K562 (cell line): ENCODE data around the gene FARSB. TPM values are rescaled to one million over a fixed set of nuclear protein-coding genes. Genes with fewer than 3 reads are reported as not detected.

Experiments used
- ATAC-seq: fragments of 200-7000 bp; cut with Tn5 transposase; 3 replicates; pipeline ENCODE4 v1.9.1; 2020; ENCODE audit warnings: moderate library complexity
- BruUV-seq: library from RNA; stranded (reverse); fragments of 400-500 nt; replicated peaks from 2 replicates; lab custom pipeline; 2021; lab: Mats Ljungman, UMichigan
- CTCF ChIA-PET: fragments of 300-600 bp; formaldehyde crosslinking; extraction: SDS; loops from one replicate; lab custom pipeline; 2021; ENCODE audit warnings: low intra/inter-chr PET ratio; lab: Yijun Ruan, JAX
- POLR2A ChIA-PET: fragments of 300-600, 350-650 bp; sonication (Branson Sonifier 250); formaldehyde crosslinking; extraction: SDS; loops from one replicate; lab custom pipeline; 2021; ENCODE audit warnings: antibody characterized with exemption, inconsistent platforms; lab: Yijun Ruan, JAX
- DNase-seq, 4 experiments: peaks; one replicate each; pipeline versions ENCODE4 v3.0.0 to v3.0.0-alpha.2; 2011 to 2018; ENCODE audit warnings: low spot score in 3 of 4, mixed read lengths in 3 of 4; ENCODE audit errors: extremely low read depth in 1 of 4
- FAIRE-seq: peaks from 2 replicates; lab custom pipeline; 2011; peaks lifted over from hg19 to GRCh38; lab: Jason Lieb, UNC
- H2AFZ ChIP-seq: 2 replicates; pipeline ENCODE4 v1.6.0; 2011; ENCODE audit warnings: low read depth, low read length, control low read depth, inconsistent platforms
- H3K27ac ChIP-seq: fragments of 200-600 bp; 3 replicates; pipeline ENCODE4 v1.8.0; 2011; ENCODE audit warnings: low read depth, mild to moderate bottlenecking, control low read depth, inconsistent platforms, low read length, moderate library complexity, mixed read lengths; ENCODE audit errors: extremely low read depth
- H3K27me3 ChIP-seq, 2 experiments: fragments of 300-600 bp in 1 of 2; 2 replicates in 1 of 2; 3 replicates in 1 of 2; pipeline versions ENCODE4 v1.6.0 to v1.8.0; 2011; ENCODE audit warnings: inconsistent platforms in 2 of 2, low read length in 2 of 2, mild to moderate bottlenecking in 1 of 2, mixed read lengths in 1 of 2, moderate library complexity in 1 of 2; ENCODE audit not compliant: control insufficient read depth in 2 of 2, insufficient read depth in 2 of 2
- H3K36me3 ChIP-seq: fragments of 300-600 bp; 3 replicates; pipeline ENCODE4 v1.8.0; 2011; ENCODE audit warnings: mild to moderate bottlenecking, low read length, inconsistent platforms; ENCODE audit not compliant: control insufficient read depth, insufficient read depth
- H3K4me1 ChIP-seq, 2 experiments: fragments of 200-600 bp in 1 of 2; replicated peaks in 1 of 2; 2 replicates in 1 of 2; 3 replicates in 1 of 2; pipeline versions ENCODE4 v1.5.1 to v1.8.0; 2011; ENCODE audit warnings: inconsistent platforms in 2 of 2, low read length in 2 of 2, mild to moderate bottlenecking in 1 of 2, mixed read lengths in 1 of 2, moderate library complexity in 1 of 2; ENCODE audit not compliant: control insufficient read depth in 2 of 2, insufficient read depth in 2 of 2
- H3K4me2 ChIP-seq: 2 replicates; pipeline ENCODE4 v1.6.1; 2011; ENCODE audit warnings: low read length, control low read depth, inconsistent platforms, mixed read lengths; ENCODE audit not compliant: insufficient read depth
- H3K4me3 ChIP-seq: fragments of 200-600 bp; sonication (generic), shearing (Covaris generic); 2 replicates; pipeline ENCODE4 v1.5.1; 2016; ENCODE audit warnings: control low read depth, inconsistent platforms
- H3K79me2 ChIP-seq: fragments of 200-600 bp; 3 replicates; pipeline ENCODE4 v1.8.0; 2011; ENCODE audit warnings: low read length, inconsistent platforms; ENCODE audit not compliant: control insufficient read depth, insufficient read depth
- H3K9ac ChIP-seq, 2 experiments: 2 replicates each; pipeline versions ENCODE4 v1.6.0 to v1.6.1; 2011; ENCODE audit warnings: low read depth in 2 of 2, low read length in 2 of 2, control low read depth in 1 of 2, inconsistent platforms in 1 of 2, mild to moderate bottlenecking in 1 of 2, mixed read lengths in 1 of 2; ENCODE audit not compliant: insufficient read depth in 1 of 2
- H3K9me1 ChIP-seq: one replicate; pipeline ENCODE4 v1.6.0; 2011; ENCODE audit warnings: inconsistent platforms, mild to moderate bottlenecking, low read length, moderate library complexity; ENCODE audit not compliant: control insufficient read depth, insufficient read depth
- H3K9me3 ChIP-seq: replicated peaks from 2 replicates; pipeline ENCODE4 v1.5.1; 2011; ENCODE audit warnings: low read depth, low read length, inconsistent platforms; ENCODE audit not compliant: control insufficient read depth, insufficient read depth
- H4K20me1 ChIP-seq: replicated peaks from 2 replicates; pipeline ENCODE4 v1.6.1; 2011; ENCODE audit warnings: low read length, inconsistent platforms, mixed read lengths; ENCODE audit not compliant: control insufficient read depth, insufficient read depth
- BCL6 ChIP-seq: fragments of 250-450 bp; sonication (Bioruptor Pico); IDR thresholded peaks from 2 replicates; pipeline ENCODE4 v1.4.0; 2020
- CBX2 ChIP-seq: fragments of 200-600 bp; sonication (generic); IDR thresholded peaks from one replicate; pipeline ENCODE4 v1.6.1; 2012; ENCODE audit warnings: mild to moderate bottlenecking, low read length, inconsistent platforms; ENCODE audit not compliant: insufficient read depth, poor library complexity, severe bottlenecking
- DDX20 ChIP-seq: fragments of 450-650 bp; IDR thresholded peaks from 2 replicates; pipeline ENCODE4 v1.6.1; 2016; ENCODE audit warnings: missing genetic modification characterization, low read depth, mild to moderate bottlenecking, missing compliant biosample characterization, moderate library complexity
- ELF4 ChIP-seq: fragments of 450-650 bp; formaldehyde crosslinking; IDR thresholded peaks from 2 replicates; pipeline ENCODE4 v1.4.0; 2022; ENCODE audit warnings: missing genetic modification characterization
- ERF ChIP-seq: fragments of 450-650 bp; formaldehyde crosslinking; IDR thresholded peaks from 2 replicates; pipeline ENCODE4 v1.4.0; 2020; ENCODE audit warnings: mild to moderate bottlenecking, mixed read lengths
- ETV1 ChIP-seq: fragments of 450-650 bp; conservative IDR thresholded peaks from 2 replicates; pipeline ENCODE4 v1.6.1; 2016; ENCODE audit warnings: missing genetic modification characterization, control low read depth, low read depth, missing compliant biosample characterization
- GATA2 ChIP-seq: sonication (generic); formaldehyde crosslinking; IDR thresholded peaks from 2 replicates; pipeline ENCODE4 v1.4.0; 2020; ENCODE audit warnings: mild to moderate bottlenecking, missing genetic modification reagents
- HNRNPLL ChIP-seq: fragments of 200-400 bp; formaldehyde crosslinking; IDR thresholded peaks from 2 replicates; pipeline ENCODE4 v1.6.1; 2017; ENCODE audit warnings: low read length, low read depth, mild to moderate bottlenecking; ENCODE audit not compliant: poor library complexity, severe bottlenecking
- MCM2 ChIP-seq: fragments of 450-650 bp; IDR thresholded peaks from 2 replicates; pipeline ENCODE4 v1.6.1; 2017; ENCODE audit warnings: low read depth, mild to moderate bottlenecking
- PPARD ChIP-seq: fragments of 250-450 bp; sonication (Bioruptor Pico); IDR thresholded peaks from 2 replicates; pipeline ENCODE4 v1.8.0; 2022; ENCODE audit warnings: inconsistent platforms, mild to moderate bottlenecking, moderate library complexity
- SIN3A ChIP-seq, 2 experiments: fragments of 150-350 bp in 1 of 2; IDR thresholded peaks; 2 replicates each; pipeline ENCODE4 v1.6.1; 2011 to 2016; ENCODE audit warnings: borderline replicate concordance in 2 of 2, low read depth in 2 of 2, low read length in 2 of 2, mild to moderate bottlenecking in 2 of 2, moderate library complexity in 2 of 2; ENCODE audit not compliant: control insufficient read depth in 1 of 2
- ZNF232 ChIP-seq: sonication (generic); formaldehyde crosslinking; IDR thresholded peaks from 2 replicates; pipeline ENCODE4 v1.8.0; 2022; ENCODE audit warnings: mild to moderate bottlenecking, missing genetic modification reagents
- ZZZ3 ChIP-seq: fragments of 450-650 bp; IDR thresholded peaks from 2 replicates; pipeline ENCODE4 v1.6.1; 2016; ENCODE audit warnings: antibody characterized with exemption, mild to moderate bottlenecking, moderate library complexity
- WGBS: fragments of 100-300 bp; shearing (Covaris generic); methylation state at CpG from one replicate; pipeline ENCODE4 v1.1.6; 2016; ENCODE audit warnings: low coverage, mixed read lengths; ENCODE audit not compliant: insufficient coverage; ENCODE audit errors: missing lambda C conversion rate; 5-methylcytosine and 5-hydroxymethylcytosine counted together
- in situ Hi-C: fragments of 300-500 bp; cut with MboI; formaldehyde crosslinking; loops from 4 replicates; pipeline ENCODE4 v1.15.0; 2018; ENCODE audit warnings: inconsistent platforms, mixed read lengths
- intact Hi-C: fragments of 100-400 bp; cut with micrococcal nuclease; formaldehyde crosslinking; loops from 2 replicates; pipeline ENCODE4 v1.14.2; 2022
- polyA plus RNA-seq, 8 experiments: library from polyadenylated mRNA; depleted of rRNA in 4 of 8; stranded (reverse) in 5 of 8; unstranded in 3 of 8; fragments of >200 nt; fragmentation: Nextera tagmentation in 2 of 8; fragmentation: Illumina TruSeq in 1 of 8; extraction: Ambion mirVana in 2 of 8; extraction: Trizol in 1 of 8; gene quantifications; 2 replicates each; pipeline versions ENCODE4 v1.2.1 to v1.2.3, GENCODE V29; 2011 to 2014; ENCODE audit warnings: inconsistent platforms in 1 of 8, missing spikeins in 1 of 8
- total RNA-seq, 7 experiments: library from RNA; depleted of rRNA in 6 of 7; stranded (reverse); fragments of >200 nt in 6 of 7; fragmentation: Illumina TruSeq in 2 of 7; extraction: Trizol in 2 of 7; gene quantifications; 2 replicates each; pipeline versions ENCODE4 v1.2.1 to v1.2.3, GENCODE V29; 2011 to 2021; ENCODE audit warnings: low replicate concordance in 1 of 7
- TF ChIP-seq, protein P1 (sequence below): fragments of 450-650 bp; IDR thresholded peaks from 2 replicates; pipeline ENCODE4 v1.7.0; 2016; ENCODE audit warnings: borderline replicate concordance
- TF ChIP-seq, protein P2 (sequence below): sonication (generic); formaldehyde crosslinking; IDR thresholded peaks from 2 replicates; pipeline ENCODE4 v1.9.0; 2022; ENCODE audit warnings: mild to moderate bottlenecking, missing genetic modification reagents
- TF ChIP-seq, protein P3 (sequence below): IDR thresholded peaks from 2 replicates; pipeline ENCODE4 v1.6.1; 2012; ENCODE audit warnings: low read depth, low read length, improper control_type of control experiment, borderline replicate concordance
- TF ChIP-seq, protein P4 (sequence below): IDR thresholded peaks from 2 replicates; pipeline ENCODE4 v1.6.1; 2011; ENCODE audit not compliant: insufficient read length; ENCODE audit errors: extremely low read depth

Gene FARSB
- total and polyA plus RNA-seq, 9 of the 15 experiments (the other 6 are each of a cell fraction or from before 2014, with no cell fraction given): 26.6 to 171 (median 55.7) TPM

DNA sequence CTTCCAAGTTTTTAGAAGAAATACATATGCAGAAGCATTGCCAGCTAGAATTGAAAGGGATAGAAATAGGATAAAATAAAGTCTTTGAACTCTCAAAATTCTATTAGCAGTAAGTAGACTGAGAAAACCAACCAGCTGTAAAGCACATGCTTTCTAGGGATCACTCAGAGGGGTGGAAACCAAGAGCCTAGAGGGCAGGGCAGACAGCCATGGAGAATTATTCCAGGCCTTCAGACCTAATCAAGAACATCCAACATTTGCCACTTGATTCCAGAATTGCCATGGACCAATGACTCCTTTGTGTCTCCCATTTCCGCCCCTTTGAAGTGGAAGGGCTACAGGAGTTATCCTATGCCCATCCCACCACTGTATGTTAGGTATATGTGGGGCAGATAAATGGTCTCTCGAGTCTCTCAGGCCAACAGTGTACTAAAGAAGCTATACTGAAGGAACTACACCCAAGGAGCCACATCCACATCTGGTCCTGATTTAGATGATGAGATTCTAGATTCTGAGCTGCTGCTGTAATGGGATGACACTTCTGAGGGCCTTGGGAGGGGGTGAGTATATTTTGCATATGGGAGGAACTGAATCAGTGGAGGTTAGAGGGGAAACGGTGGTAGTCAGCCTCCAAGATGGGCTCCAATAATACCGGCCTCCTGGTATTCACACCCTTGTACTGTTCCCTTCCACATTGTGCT lies 4.0 kb downstream of the FARSB start:
- Histone ChIP-seq H4K20me1 (no peaks in the 10 kb centered on the region), H2AFZ (no peak overlapping the region), H3K79me2 (peaks cover 82% of the 10 kb centered on the region), H3K4me1 (peaks cover 3 to 5% of the 10 kb centered on the region in 2 experiments; a peak in 3 of 5 replicates), H3K9ac (peak overlapping the region in 1 of 2 experiments; percentile 33; a peak in 1 of 4 replicates), H3K36me3 (peaks cover 59% of the 10 kb centered on the region), H3K9me3 (no peaks in the 10 kb centered on the region), H3K27me3 (no peaks in the 10 kb centered on the region), H3K4me3 (no peak overlapping the region), H3K27ac (no peak overlapping the region), H3K9me1 (no peaks in the 10 kb centered on the region), H3K4me2 (no peak overlapping the region)
- DNase-seq (no peak), ATAC-seq (no peak), FAIRE-seq (peak; percentile 29)
- ChIA-PET POLR2A (no interaction called here), CTCF (no interaction called here)
- in situ Hi-C loops (no loop called here), intact Hi-C loops (no loop called here)
- no peak for TF ChIP-seq ERF (CRISPR knock-in tag)
- no peak for TF ChIP-seq ELF4
- no peak for TF ChIP-seq ZNF232
- TF ChIP-seq, protein P1, sequence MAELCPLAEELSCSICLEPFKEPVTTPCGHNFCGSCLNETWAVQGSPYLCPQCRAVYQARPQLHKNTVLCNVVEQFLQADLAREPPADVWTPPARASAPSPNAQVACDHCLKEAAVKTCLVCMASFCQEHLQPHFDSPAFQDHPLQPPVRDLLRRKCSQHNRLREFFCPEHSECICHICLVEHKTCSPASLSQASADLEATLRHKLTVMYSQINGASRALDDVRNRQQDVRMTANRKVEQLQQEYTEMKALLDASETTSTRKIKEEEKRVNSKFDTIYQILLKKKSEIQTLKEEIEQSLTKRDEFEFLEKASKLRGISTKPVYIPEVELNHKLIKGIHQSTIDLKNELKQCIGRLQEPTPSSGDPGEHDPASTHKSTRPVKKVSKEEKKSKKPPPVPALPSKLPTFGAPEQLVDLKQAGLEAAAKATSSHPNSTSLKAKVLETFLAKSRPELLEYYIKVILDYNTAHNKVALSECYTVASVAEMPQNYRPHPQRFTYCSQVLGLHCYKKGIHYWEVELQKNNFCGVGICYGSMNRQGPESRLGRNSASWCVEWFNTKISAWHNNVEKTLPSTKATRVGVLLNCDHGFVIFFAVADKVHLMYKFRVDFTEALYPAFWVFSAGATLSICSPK: no peak
- TF ChIP-seq MCM2: no peak
- TF ChIP-seq SIN3A (IDR thresholded peaks at IDR 0.05; ENCODE audit: borderline replicate concordance in 2 of 2, control insufficient read depth in 1 of 2, low read depth in 2 of 2, low read length in 2 of 2): no peak
- TF ChIP-seq, protein P2, sequence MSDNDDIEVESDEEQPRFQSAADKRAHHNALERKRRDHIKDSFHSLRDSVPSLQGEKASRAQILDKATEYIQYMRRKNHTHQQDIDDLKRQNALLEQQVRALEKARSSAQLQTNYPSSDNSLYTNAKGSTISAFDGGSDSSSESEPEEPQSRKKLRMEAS (CRISPR knock-in tag): no peak
- TF ChIP-seq PPARD (CRISPR knock-in tag): no peak
- no peak for TF ChIP-seq GATA2 (CRISPR knock-in tag)
- TF ChIP-seq, protein P3, sequence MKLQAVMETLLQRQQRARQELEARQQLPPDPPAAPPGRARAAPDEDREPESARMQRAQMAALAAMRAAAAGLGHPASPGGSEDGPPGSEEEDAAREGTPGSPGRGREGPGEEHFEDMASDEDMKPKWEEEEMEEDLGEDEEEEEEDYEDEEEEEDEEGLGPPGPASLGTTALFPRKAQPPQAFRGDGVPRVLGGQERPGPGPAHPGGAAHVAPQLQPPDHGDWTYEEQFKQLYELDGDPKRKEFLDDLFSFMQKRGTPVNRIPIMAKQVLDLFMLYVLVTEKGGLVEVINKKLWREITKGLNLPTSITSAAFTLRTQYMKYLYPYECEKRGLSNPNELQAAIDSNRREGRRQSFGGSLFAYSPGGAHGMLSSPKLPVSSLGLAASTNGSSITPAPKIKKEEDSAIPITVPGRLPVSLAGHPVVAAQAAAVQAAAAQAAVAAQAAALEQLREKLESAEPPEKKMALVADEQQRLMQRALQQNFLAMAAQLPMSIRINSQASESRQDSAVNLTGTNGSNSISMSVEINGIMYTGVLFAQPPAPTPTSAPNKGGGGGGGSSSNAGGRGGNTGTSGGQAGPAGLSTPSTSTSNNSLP: no peak
- TF ChIP-seq, protein P4, sequence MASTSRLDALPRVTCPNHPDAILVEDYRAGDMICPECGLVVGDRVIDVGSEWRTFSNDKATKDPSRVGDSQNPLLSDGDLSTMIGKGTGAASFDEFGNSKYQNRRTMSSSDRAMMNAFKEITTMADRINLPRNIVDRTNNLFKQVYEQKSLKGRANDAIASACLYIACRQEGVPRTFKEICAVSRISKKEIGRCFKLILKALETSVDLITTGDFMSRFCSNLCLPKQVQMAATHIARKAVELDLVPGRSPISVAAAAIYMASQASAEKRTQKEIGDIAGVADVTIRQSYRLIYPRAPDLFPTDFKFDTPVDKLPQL: no peak
- TF ChIP-seq ETV1 (tag): no peak
- TF ChIP-seq DDX20 (tag): no peak
- no peak for TF ChIP-seq BCL6
- TF ChIP-seq HNRNPLL: no peak
- TF ChIP-seq CBX2: no peak
- no peak for TF ChIP-seq ZZZ3
- BruUV-seq: no TSS peak
- WGBS: 79% methylated on average over 4 of the region's 4 CpGs
